Measurements from ENCODE around the gene METTL14.

The METTL14 gene

GRCh38 chr4:118734491-118735205 lies 49.5 kb downstream of the METTL14 start:
- no peak for DNase-seq

DNA sequence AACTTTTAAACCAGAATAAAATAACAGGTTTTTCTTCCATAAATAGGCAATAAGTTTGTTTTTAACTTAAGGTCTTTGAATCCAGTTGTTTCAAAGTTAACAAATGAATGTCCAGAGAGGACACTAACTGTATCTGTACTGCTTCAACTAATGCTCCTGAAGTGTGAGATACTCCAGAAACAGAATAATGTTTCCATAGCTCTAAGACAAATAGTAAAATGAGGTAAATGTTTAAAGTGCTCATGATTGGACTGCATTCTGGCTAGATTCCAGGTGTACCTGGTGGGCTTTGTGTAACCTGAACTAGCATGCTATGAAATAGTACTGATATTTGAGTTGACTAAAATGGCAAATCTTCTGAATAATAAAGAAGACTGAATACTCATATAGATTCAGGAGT lies 51.7 kb downstream of the METTL14 start:
- DNase-seq: no peak

GRCh38 chr4:118738090-118738489 lies 52.9 kb downstream of the METTL14 start:
- DNase-seq: no peak

DNA sequence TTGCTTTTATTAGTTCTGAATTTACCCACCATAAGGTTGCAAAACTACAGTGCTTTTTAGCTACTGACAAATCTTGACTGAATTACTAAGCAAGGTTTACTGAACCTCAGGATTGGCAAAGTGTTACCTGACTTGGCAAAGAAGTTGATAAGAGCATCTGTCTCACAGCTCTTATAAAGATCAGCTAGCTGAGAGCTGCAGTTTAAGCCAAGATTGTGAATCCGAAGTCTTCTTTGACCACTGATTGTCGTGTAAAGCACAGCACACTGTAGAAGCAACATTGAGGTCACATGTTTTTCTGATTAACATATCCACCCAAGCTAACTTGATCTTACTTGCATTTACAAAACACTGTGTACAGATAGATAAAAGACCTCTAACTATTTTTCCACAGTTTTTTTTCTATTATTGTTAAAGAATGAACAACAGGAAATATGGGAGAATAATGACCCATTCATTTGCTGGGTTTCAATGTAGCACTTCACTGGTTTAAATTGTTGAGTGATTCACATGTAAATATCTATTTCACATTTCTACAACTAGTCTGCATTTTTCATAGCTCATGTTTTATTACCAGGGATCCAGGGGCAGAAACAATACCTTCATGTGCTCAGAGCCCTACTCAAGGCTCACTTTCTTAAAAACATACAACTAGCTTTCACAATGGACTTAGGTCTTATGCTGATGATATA lies 54.0 kb downstream of the METTL14 start:
- DNase-seq: no peak

DNA sequence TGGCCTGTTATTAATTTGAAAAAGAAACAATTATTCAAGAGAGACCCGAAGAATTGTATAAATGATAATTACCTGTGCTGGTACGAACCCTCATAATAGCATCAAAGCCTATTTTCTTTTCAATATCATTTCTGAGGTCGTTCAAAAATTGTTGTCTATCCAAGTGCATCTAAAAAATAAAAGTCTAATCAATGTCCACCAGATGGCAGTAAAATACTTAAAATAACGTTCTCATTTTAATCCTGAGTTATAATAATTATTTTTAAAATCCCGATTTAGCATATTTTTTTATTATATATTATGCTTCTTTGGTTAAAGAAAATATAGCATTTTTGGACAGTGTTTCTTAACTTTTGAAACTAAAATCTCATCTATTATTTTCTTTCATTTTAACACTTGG lies 55.7 kb downstream of the METTL14 start:
- DNase-seq: no peak

- DNase-seq: no peak
Observed at GRCh38 chr4:118741301-118741855, 56.2 kb downstream of the METTL14 start.

GRCh38 chr4:118742050-118742449 lies 56.9 kb downstream of the METTL14 start:
- no peak for DNase-seq

- peak in 1 of 51 donors; percentile 9 for DNase-seq
Observed at GRCh38 chr4:118743867-118744266, 58.7 kb downstream of the METTL14 start.

DNA sequence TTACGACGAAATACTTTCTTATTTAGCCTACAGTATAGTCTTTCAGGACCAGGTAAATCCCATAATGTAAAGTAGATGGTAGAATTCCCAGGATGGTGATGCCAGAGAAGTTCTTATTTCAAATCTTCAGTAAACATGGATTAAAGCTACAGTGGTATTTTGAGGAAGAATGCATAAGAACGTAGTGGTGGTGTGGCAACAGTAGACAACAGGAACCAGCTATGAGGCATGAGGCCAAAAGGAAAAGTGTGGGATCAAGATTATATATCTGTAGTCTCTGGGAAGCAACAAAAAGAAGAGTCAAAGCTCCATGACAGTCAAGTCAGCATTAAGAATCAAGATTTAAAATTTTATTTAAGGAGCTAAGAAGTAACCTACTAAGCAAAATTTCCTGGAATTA lies 60.2 kb downstream of the METTL14 start:
- no peak for DNase-seq

DNA sequence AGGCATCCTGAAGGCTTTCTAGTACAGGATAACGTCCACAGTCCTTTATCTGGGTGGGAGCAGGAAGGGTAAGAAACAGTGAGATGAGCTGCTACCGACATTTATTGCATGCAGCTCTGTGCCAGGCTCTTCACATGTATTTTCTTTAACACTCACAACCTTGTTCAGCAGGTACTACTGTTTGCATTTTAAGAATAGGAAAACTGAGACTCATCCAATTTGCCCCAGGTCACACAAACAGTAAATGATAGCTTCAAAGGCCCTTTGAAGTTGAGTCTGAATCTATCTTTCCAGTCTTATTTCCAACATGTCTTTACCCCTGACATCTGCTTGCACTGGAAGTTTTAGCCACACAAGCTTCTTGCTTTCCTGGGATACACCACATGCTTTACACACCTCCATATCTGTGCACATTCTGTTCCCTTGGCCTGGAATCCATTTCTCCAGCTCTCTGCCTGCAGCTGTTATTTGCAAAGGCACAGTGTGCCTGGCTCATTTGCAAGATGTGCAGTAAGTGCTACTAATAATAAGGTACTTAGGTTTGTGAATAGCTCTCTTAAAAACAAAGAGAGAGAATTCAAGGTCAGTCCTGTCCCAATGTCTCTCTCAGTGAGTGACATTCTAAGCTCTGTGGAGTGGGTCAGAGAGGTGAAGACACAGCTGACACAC lies 61.2 kb downstream of the METTL14 start:
- DNase-seq: peak in 6 of 51 donors; percentile 0 to 43 (median 6)

GRCh38 chr4:118749347-118749988 lies 64.3 kb downstream of the METTL14 start:
- no peak for DNase-seq

DNA sequence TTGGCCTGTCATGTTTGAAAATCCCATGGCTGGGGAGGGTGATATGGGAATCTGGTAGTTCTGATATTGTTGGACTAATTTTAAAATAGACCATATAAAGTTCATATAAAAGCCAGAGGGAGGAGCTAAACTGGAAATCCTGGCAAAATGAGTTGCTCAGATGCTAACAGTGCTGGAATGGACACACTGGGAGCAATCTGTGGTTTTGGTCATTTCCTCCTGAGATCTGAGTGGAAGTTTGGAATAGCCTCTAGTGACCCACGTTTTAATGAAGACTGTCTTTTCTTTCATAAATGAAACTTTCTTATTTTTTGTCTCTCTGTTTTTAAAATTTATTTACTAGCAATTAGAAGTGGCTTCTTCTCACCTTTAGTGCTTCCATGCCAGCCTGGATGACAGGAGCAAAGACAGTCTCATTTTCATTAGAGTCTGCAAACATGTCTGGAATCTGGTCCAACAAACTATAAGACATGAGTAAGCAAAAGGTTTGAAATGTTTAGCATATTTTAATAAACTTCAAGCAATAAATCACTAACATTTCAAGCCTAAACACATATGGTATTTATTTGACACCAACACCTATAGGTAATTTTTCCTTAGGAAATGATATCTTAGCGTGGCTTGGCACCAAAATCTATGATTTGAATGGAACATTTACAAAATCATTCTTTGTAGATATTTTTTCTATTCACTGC lies 66.6 kb downstream of the METTL14 start:
- DNase-seq: no peak

DNA sequence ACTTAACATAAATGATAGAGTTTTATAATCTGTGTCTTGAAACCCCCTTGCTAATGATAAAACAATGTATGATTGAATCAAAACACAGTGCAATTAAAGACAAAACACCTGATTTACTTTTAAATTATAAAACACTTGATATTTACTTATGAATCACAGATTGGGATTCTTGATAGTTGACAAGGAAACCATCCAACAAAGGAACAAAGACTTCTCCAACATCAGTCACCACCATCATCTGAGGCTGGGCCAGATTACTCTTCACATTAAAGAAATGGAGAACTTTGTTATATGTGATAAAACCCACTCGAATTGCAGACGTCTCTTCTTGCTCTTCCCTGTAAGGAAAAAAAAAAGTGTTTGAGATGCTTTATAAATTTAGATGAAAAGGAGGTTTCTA lies 67.4 kb downstream of the METTL14 start:
- no peak for DNase-seq

- DNase-seq: no peak
Observed at GRCh38 chr4:118753096-118753495, 67.9 kb downstream of the METTL14 start.

- no peak for DNase-seq
Observed at GRCh38 chr4:118753685-118754084, 68.5 kb downstream of the METTL14 start.

- DNase-seq: no peak
Observed at GRCh38 chr4:118754890-118755289, 69.7 kb downstream of the METTL14 start.

GRCh38 chr4:118755438-118756226 lies 70.4 kb downstream of the METTL14 start:
- no peak for DNase-seq

DNA sequence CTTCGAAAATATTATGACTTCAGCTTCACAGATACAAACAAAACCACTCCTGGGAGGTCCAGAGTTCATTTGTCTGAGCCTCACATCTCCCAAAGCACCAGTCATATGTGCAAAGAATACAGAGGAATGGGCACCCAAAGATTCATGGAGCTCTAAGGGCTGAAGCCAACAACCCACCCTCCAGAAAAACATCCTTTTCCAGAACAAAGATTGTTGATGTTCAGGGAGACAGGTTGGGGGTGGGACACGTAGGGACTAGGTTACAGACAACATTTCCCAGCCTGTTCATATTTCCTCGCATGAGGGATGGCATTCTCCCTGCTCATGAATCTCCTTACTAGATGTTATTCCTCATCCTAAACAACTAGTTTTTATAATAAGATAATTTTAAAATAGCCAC lies 71.2 kb downstream of the METTL14 start:
- DNase-seq: no peak

GRCh38 chr4:118756958-118757357 lies 71.8 kb downstream of the METTL14 start:
- DNase-seq: no peak

DNA sequence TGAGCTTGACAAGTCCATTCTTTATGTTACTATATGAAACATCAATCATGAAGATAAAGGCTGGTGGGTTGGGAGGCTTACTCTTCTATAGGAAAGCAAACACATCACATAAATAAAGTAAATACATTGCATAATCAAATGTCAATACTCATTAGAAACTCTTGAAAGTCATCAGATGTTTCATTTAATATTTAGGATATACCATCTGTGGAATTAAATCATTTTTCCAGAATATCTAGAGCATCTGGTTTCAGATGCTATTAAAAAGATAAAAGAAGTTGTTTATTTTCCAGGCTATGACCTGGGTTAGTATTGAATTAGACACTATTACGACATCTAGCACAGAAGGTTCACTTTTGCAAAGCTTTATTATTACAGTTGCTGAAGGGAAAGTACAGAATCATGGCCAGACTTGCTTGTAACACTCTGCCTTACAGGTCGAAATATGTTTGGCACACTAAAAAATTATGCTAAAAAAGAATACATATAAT lies 72.6 kb downstream of the METTL14 start:
- DNase-seq: no peak
